ENCODE measurements around the gene GMDS.

- TF ChIP-seq, protein P1, sequence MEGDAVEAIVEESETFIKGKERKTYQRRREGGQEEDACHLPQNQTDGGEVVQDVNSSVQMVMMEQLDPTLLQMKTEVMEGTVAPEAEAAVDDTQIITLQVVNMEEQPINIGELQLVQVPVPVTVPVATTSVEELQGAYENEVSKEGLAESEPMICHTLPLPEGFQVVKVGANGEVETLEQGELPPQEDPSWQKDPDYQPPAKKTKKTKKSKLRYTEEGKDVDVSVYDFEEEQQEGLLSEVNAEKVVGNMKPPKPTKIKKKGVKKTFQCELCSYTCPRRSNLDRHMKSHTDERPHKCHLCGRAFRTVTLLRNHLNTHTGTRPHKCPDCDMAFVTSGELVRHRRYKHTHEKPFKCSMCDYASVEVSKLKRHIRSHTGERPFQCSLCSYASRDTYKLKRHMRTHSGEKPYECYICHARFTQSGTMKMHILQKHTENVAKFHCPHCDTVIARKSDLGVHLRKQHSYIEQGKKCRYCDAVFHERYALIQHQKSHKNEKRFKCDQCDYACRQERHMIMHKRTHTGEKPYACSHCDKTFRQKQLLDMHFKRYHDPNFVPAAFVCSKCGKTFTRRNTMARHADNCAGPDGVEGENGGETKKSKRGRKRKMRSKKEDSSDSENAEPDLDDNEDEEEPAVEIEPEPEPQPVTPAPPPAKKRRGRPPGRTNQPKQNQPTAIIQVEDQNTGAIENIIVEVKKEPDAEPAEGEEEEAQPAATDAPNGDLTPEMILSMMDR (IDR thresholded peaks at IDR 0.05): no peak
- TF ChIP-seq POLR2A (IDR thresholded peaks at IDR 0.05): no peak
Observed at GRCh38 chr6:1663511-1663910, 581.9 kb downstream of the GMDS start.
